Activated CD8-positive, alpha-beta T cell treated with anti-CD3 and anti-CD28 coated beads for 36 hours (primary cell): Measurements from ENCODE around the gene BAHD1. TPM values are rescaled to one million over a fixed set of nuclear protein-coding genes. Genes with fewer than 3 reads are reported as not detected.

Experiments
- ATAC-seq: fragments of 200-7000 bp; cut with Tn5 transposase; one replicate; pipeline ENCODE4 v1.10.0; 2021; ENCODE audit warnings: mild to moderate bottlenecking, moderate library complexity
- CTCF ChIA-PET: fragments of 350-600 bp; sonication (Branson Sonifier 250); formaldehyde crosslinking; loops from one replicate; lab custom pipeline; 2021; ENCODE audit warnings: antibody characterized with exemption; lab: Charles Lee
- POLR2A ChIA-PET: fragments of 350-600 bp; sonication (Branson Sonifier 250); formaldehyde crosslinking; loops from one replicate; lab custom pipeline; 2021; ENCODE audit warnings: antibody characterized with exemption; lab: Charles Lee
- DNase-seq: peaks from one replicate; pipeline ENCODE4 v3.0.0-alpha.2; 2020
- H3K27ac Mint-ChIP-seq: one replicate; pipeline ENCODE4 v1.8.0; 2021; ENCODE audit warnings: mild to moderate bottlenecking, mixed read lengths
- H3K27me3 Mint-ChIP-seq: one replicate; pipeline ENCODE4 v1.8.0; 2021; ENCODE audit warnings: mixed read lengths
- H3K36me3 Mint-ChIP-seq: one replicate; pipeline ENCODE4 v1.8.0; 2021; ENCODE audit warnings: low read depth, mixed read lengths
- H3K4me1 Mint-ChIP-seq: one replicate; pipeline ENCODE4 v1.8.0; 2021; ENCODE audit warnings: low read depth, mixed read lengths
- H3K4me3 Mint-ChIP-seq: one replicate; pipeline ENCODE4 v1.8.0; 2021; ENCODE audit warnings: mild to moderate bottlenecking, moderate library complexity, mixed read lengths
- H3K9me3 Mint-ChIP-seq: one replicate; pipeline ENCODE4 v1.8.0; 2021; ENCODE audit warnings: mixed read lengths
- CTCF ChIP-seq: fragments of 200-600 bp; IDR thresholded peaks from one replicate; pipeline ENCODE4 v1.8.0; 2022; ENCODE audit warnings: antibody characterized with exemption, mild to moderate bottlenecking
- intact Hi-C: fragments of 100-400 bp; cut with micrococcal nuclease; formaldehyde crosslinking; loops from one replicate; pipeline ENCODE4 v1.10.0; 2022
- total RNA-seq, 2 experiments: library from RNA; stranded (reverse); gene quantifications; one replicate each; pipeline ENCODE4 v1.2.3, GENCODE V29; 2021

The BAHD1 gene
- total RNA-seq, 2 experiments from 2014 or later: 14.7 to 17.6 TPM

GRCh38 chr15:40416056-40416455 is 24.7 kb upstream of the BAHD1 start:
- POLR2A ChIA-PET: interaction anchor here (0.8 to 1.8 kb wide), 2 partner anchors 18 to 46 kb away, joined by 3 to 4 read pairs; no protein-coding TSS in a partner anchor
- Mint-ChIP-seq H3K36me3 (peaks cover 28% of the 10 kb centered on the region), H3K4me1 (no peaks in the 10 kb centered on the region), H3K4me3 (no peak overlapping the region), H3K27ac (no peak overlapping the region), H3K27me3 (no peaks in the 10 kb centered on the region), H3K9me3 (no peaks in the 10 kb centered on the region)
- ATAC-seq: no peak
- TF ChIP-seq CTCF: no peak
- CTCF ChIA-PET: interaction anchor here (1.0 to 12.3 kb wide), 2 partner anchors 47 to 76 kb away, joined by 4 to 205 read pairs; partner anchors contain the start of gene CCDC9B
- no peak for DNase-seq
- intact Hi-C loops: no loop called here

GRCh38 chr15:40418126-40418525 is 22.6 kb upstream of the BAHD1 start:
- POLR2A ChIA-PET: interaction anchor here (1.0 kb wide), 1 partner anchor 61 kb away, joined by 4 read pairs; no protein-coding TSS in a partner anchor
- intact Hi-C loops: no loop called here
- DNase-seq (no peak), ATAC-seq (no peak)
- no peaks in the 10 kb centered on the region for H3K9me3 Mint-ChIP-seq
- H3K36me3 Mint-ChIP-seq: peaks cover 14% of the 10 kb centered on the region
- CTCF ChIA-PET: interaction anchor here (1.0 to 12.3 kb wide), 2 partner anchors 78 to 108 kb away, joined by 3 to 205 read pairs; partner anchors contain the start of gene CCDC9B
- H3K27ac Mint-ChIP-seq: no peak overlapping the region
- H3K27me3 Mint-ChIP-seq: no peaks in the 10 kb centered on the region
- no peak for TF ChIP-seq CTCF
- peaks cover 5% of the 10 kb centered on the region for H3K4me1 Mint-ChIP-seq
- no peak overlapping the region for H3K4me3 Mint-ChIP-seq

GRCh38 chr15:40420071-40420713 is 20.6 kb upstream of the BAHD1 start:
- no peaks in the 10 kb centered on the region for H3K9me3 Mint-ChIP-seq
- ChIA-PET CTCF (interaction anchor here (0.6 to 12.3 kb wide), 9 partner anchors 23 to 193 kb away, joined by 3 to 205 read pairs (median 5); partner anchors contain the start of genes CCDC9B and DISP2), POLR2A (interaction anchor here (0.6 to 2.7 kb wide), 8 partner anchors 10 to 97 kb away, joined by 3 to 7 read pairs (median 4); no protein-coding TSS in a partner anchor)
- intact Hi-C loops: loop anchor here (2.0 kb wide), 1 partner anchor 75 kb away; no protein-coding TSS in a partner anchor
- H3K4me1 Mint-ChIP-seq: peaks cover 5% of the 10 kb centered on the region
- H3K36me3 Mint-ChIP-seq: peaks cover 9% of the 10 kb centered on the region
- H3K27ac Mint-ChIP-seq: no peak overlapping the region
- TF ChIP-seq CTCF: no peak
- ATAC-seq (no peak), DNase-seq (no peak)
- no peak overlapping the region for H3K4me3 Mint-ChIP-seq
- H3K27me3 Mint-ChIP-seq: no peaks in the 10 kb centered on the region

GRCh38 chr15:40420793-40421192 is 20.0 kb upstream of the BAHD1 start:
- TF ChIP-seq CTCF: no peak
- Mint-ChIP-seq H3K36me3 (peaks cover 3% of the 10 kb centered on the region), H3K4me3 (no peak overlapping the region), H3K27me3 (no peaks in the 10 kb centered on the region), H3K27ac (no peak overlapping the region), H3K9me3 (no peaks in the 10 kb centered on the region), H3K4me1 (peaks cover 5% of the 10 kb centered on the region)
- CTCF ChIA-PET: interaction anchor here (1.0 to 12.3 kb wide), 15 partner anchors 15 to 146 kb away, joined by 3 to 205 read pairs (median 7); partner anchors contain the start of genes BAHD1, CCDC9B, DISP2 and IVD
- ATAC-seq: no peak
- intact Hi-C loops: loop anchor here (2.0 kb wide), 1 partner anchor 76 kb away; no protein-coding TSS in a partner anchor
- no peak for DNase-seq
- POLR2A ChIA-PET: interaction anchor here (0.6 to 2.7 kb wide), 6 partner anchors 12 to 98 kb away, joined by 3 to 7 read pairs (median 3); no protein-coding TSS in a partner anchor
